GM12865 (cell line): ENCODE results near the gene TIGD6.

Experiments
- DNase-seq: peaks from one replicate; pipeline ENCODE4 v3.0.0; 2010; ENCODE audit warnings: low read depth
- H3K4me3 ChIP-seq: 2 replicates; pipeline ENCODE4 v1.5.1; 2011; ENCODE audit warnings: mild to moderate bottlenecking, low read depth, low read length, control low read depth
- TF ChIP-seq, protein P1 (sequence below): IDR thresholded peaks from 2 replicates; pipeline ENCODE4 v1.5.1; 2011; ENCODE audit warnings: low read length, control low read depth, low read depth, inconsistent platforms; ENCODE audit not compliant: insufficient read depth; ENCODE audit errors: missing control alignments

The TIGD6 gene

GRCh38 chr5:149981206-149981605, 19.2 kb downstream of the TIGD6 start:
- TF ChIP-seq, protein P1, sequence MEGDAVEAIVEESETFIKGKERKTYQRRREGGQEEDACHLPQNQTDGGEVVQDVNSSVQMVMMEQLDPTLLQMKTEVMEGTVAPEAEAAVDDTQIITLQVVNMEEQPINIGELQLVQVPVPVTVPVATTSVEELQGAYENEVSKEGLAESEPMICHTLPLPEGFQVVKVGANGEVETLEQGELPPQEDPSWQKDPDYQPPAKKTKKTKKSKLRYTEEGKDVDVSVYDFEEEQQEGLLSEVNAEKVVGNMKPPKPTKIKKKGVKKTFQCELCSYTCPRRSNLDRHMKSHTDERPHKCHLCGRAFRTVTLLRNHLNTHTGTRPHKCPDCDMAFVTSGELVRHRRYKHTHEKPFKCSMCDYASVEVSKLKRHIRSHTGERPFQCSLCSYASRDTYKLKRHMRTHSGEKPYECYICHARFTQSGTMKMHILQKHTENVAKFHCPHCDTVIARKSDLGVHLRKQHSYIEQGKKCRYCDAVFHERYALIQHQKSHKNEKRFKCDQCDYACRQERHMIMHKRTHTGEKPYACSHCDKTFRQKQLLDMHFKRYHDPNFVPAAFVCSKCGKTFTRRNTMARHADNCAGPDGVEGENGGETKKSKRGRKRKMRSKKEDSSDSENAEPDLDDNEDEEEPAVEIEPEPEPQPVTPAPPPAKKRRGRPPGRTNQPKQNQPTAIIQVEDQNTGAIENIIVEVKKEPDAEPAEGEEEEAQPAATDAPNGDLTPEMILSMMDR, result no peak
- DNase-seq, result no peak
- no peak overlapping the region for H3K4me3 ChIP-seq

- TF ChIP-seq, protein P1, result no peak
- no peak overlapping the region for H3K4me3 ChIP-seq
- no peak for DNase-seq
These were observed 20.6 kb downstream of the TIGD6 start for GRCh38 chr5:149979896-149980295.

- no peak overlapping the region for H3K4me3 ChIP-seq
- TF ChIP-seq, protein P1, result no peak
- DNase-seq, result no peak
These were observed 25.0 kb downstream of the TIGD6 start for GRCh38 chr5:149975409-149975808.

- DNase-seq, result no peak
- TF ChIP-seq, protein P1, result no peak
- H3K4me3 ChIP-seq, result no peak overlapping the region
These were observed 31.1 kb downstream of the TIGD6 start for GRCh38 chr5:149969181-149969930.

DNA sequence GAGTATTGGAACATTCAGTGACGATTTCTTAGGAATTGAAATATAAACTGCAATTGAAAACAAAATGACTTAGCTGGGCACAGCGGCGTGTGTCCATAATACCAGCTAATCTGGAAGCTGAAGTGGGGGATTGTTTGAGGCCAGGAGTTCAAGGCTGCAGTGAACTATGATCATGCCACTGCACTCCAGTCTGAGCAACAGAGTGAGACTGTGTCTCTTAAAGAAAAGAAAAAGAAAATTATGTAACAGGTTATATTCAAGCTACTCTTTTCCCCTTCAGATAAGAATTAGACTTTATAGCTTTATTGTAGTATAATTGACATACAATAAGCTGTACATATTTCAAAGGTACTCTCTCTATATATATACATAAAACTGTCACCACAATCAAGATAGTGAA, 33.5 kb downstream of the TIGD6 start:
- no peak for DNase-seq
- H3K4me3 ChIP-seq, result no peak overlapping the region
- TF ChIP-seq, protein P1, result no peak

DNA sequence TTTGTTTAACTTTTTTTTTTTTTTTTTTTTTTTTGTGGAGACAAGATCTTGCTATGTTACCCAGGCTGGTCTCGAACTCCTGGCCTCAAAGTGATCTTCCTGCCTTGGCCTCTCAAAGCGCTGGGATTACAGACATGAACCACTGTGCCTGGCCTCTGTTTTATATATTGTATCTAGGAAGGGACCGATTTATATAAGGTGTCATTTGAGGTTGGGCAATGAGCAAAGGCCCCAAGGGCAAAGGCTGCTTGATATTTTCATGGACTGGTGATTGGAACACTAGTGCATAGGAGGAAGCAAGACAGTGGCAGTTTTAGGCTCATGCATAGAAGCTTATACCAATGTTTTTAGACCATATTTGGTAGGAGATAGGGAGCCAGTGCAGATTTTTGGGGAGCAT, 36.7 kb downstream of the TIGD6 start:
- TF ChIP-seq, protein P1, result no peak
- no peak for DNase-seq
- no peak overlapping the region for H3K4me3 ChIP-seq
